ENCODE data around the gene ZDHHC20.

ZDHHC20 gene

DNA sequence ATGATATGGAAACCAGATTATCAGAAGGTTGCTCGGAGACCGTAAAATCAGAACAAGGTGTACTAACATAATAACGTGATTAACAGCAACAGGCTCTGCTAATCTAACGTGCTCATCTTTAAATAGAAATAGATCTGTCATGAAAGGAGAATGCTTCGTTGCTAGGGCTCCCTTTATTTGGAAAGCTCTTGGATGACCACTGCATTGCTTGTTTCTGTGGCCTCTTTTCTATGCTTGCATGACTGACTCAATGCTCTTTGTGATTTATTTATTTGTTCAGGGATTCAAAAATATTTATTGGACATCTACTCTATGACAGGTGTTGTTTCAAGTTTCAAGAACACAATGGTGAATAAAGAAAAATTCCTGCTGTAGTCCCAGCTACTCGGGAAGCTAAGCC is 22.3 kb upstream of the ZDHHC20 start:
- TF ChIP-seq NFIC (IDR thresholded peaks at IDR 0.05) (no peak), FOXM1 (IDR thresholded peaks at IDR 0.05; ENCODE audit: borderline replicate concordance, low read depth) (no peak), TCF12 (IDR thresholded peaks at IDR 0.05; ENCODE audit: low read depth) (no peak), YY1 (IDR thresholded peaks at IDR 0.05; ENCODE audit: low read depth) (no peak)
- TF ChIP-seq, protein P1, sequence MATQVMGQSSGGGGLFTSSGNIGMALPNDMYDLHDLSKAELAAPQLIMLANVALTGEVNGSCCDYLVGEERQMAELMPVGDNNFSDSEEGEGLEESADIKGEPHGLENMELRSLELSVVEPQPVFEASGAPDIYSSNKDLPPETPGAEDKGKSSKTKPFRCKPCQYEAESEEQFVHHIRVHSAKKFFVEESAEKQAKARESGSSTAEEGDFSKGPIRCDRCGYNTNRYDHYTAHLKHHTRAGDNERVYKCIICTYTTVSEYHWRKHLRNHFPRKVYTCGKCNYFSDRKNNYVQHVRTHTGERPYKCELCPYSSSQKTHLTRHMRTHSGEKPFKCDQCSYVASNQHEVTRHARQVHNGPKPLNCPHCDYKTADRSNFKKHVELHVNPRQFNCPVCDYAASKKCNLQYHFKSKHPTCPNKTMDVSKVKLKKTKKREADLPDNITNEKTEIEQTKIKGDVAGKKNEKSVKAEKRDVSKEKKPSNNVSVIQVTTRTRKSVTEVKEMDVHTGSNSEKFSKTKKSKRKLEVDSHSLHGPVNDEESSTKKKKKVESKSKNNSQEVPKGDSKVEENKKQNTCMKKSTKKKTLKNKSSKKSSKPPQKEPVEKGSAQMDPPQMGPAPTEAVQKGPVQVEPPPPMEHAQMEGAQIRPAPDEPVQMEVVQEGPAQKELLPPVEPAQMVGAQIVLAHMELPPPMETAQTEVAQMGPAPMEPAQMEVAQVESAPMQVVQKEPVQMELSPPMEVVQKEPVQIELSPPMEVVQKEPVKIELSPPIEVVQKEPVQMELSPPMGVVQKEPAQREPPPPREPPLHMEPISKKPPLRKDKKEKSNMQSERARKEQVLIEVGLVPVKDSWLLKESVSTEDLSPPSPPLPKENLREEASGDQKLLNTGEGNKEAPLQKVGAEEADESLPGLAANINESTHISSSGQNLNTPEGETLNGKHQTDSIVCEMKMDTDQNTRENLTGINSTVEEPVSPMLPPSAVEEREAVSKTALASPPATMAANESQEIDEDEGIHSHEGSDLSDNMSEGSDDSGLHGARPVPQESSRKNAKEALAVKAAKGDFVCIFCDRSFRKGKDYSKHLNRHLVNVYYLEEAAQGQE (IDR thresholded peaks at IDR 0.05; ENCODE audit: low read depth) = no peak
- TF ChIP-seq, protein P2, sequence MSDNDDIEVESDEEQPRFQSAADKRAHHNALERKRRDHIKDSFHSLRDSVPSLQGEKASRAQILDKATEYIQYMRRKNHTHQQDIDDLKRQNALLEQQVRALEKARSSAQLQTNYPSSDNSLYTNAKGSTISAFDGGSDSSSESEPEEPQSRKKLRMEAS (IDR thresholded peaks at IDR 0.05) = no peak
- TF ChIP-seq, protein P3, sequence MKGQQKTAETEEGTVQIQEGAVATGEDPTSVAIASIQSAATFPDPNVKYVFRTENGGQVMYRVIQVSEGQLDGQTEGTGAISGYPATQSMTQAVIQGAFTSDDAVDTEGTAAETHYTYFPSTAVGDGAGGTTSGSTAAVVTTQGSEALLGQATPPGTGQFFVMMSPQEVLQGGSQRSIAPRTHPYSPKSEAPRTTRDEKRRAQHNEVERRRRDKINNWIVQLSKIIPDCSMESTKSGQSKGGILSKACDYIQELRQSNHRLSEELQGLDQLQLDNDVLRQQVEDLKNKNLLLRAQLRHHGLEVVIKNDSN (IDR thresholded peaks at IDR 0.05) = no peak

DNA sequence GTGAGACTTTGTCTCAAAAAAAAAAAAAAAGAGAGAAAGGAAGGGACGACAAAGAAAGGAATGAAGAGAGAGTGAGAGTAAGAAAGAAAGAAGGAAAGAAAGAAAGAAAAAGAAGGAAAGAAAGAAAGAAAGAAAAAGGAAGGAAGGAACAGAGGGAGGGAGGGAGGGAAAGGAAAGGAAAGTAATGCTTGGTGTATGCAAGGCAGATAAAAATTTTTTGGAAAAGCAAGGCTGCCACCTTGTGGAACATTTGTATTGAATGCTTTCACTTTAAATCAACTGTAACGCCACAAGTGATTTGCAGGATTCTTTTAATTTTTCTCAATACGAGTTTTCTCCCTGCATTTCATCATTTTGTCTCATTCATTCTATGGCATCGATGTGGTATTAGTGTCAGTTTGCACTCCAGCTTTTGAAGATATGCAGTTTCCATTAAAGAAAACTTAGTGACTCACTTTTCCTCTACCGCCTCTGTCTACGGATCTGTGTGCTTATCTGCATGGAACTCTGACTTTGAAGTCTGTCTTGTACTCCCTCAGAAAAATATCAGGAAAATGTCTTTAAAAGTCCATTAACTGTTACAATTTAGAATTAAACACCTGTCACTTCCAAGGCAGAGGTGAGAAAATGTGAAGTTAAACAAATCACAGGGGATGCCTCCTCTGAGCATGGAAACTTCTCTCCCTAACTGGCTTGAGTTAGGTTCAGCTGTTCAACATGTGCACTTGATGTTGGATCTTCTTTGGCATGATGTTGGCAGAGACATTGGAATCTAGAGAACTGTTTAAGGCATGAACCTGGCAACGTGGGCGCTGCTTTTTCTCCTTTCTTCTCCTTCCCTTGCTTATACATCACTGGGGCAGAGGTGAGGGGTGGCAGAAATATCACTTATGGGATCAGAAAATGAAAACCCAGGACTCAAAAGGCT is 20.0 kb upstream of the ZDHHC20 start:
- TF ChIP-seq NFIC (IDR thresholded peaks at IDR 0.05) (no peak), RAD21 (IDR thresholded peaks at IDR 0.05; ENCODE audit: low read depth) (peak; percentile 79)

DNA sequence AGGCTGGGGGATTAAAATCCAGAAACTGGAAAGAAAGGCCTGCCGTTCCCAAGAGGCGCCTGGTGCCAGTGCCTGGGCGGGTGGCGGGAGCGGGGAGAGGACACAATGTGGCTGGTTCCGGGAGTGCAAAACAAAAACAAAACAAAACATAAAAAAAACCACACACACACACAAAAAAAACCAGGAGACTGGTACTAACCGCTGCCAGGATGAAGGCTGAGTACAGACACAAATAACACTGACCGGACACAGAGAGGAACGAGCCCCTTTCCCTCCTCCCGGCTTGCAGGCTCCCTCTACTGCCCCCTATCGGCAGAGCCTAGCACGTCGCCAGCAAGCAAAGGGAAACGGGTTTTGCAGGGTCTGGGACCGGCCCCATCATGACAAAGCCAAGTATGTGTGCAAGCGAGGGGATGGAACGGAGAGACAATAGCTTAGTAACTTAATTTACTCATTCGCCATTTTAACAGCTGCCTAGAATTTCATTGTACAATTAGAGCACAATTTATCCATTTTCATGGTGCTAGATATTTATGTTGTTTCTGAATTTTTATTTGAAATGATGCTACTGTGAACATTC is 17.9 kb upstream of the ZDHHC20 start:
- TF ChIP-seq RAD21 (IDR thresholded peaks at IDR 0.05; ENCODE audit: low read depth) = peak; percentile 79
- TF ChIP-seq, protein P3 (IDR thresholded peaks at IDR 0.05) = peak; percentile 27; the same call in 1 of the 2 replicates
- TF ChIP-seq CREB1 (IDR thresholded peaks at IDR 0.05; ENCODE audit: low read depth) = no peak
- no peak for TF ChIP-seq EGR1 (IDR thresholded peaks at IDR 0.05)
- no peak for TF ChIP-seq NFIC (IDR thresholded peaks at IDR 0.05)
- TF ChIP-seq EP300 (IDR thresholded peaks at IDR 0.05; ENCODE audit: borderline replicate concordance) = 0 out of 2 replicates have a peak, but pooled peaks have one; percentile 25
- 0 out of 2 replicates have a peak, but pooled peaks have one; percentile 18 for TF ChIP-seq YY1 (IDR thresholded peaks at IDR 0.05; ENCODE audit: low read depth)
- peak; percentile 36; the same call in 1 of the 2 replicates for TF ChIP-seq TEAD4 (IDR thresholded peaks at IDR 0.05)
- TF ChIP-seq, protein P2 (IDR thresholded peaks at IDR 0.05) = no peak
- TF ChIP-seq ZBTB7A (IDR thresholded peaks at IDR 0.05; ENCODE audit: low read depth) = no peak
- TF ChIP-seq, protein P1 (IDR thresholded peaks at IDR 0.05; ENCODE audit: low read depth) = no peak
- TF ChIP-seq TCF12 (IDR thresholded peaks at IDR 0.05; ENCODE audit: low read depth) = no peak
- TF ChIP-seq CEBPB (IDR thresholded peaks at IDR 0.05) = no peak

DNA sequence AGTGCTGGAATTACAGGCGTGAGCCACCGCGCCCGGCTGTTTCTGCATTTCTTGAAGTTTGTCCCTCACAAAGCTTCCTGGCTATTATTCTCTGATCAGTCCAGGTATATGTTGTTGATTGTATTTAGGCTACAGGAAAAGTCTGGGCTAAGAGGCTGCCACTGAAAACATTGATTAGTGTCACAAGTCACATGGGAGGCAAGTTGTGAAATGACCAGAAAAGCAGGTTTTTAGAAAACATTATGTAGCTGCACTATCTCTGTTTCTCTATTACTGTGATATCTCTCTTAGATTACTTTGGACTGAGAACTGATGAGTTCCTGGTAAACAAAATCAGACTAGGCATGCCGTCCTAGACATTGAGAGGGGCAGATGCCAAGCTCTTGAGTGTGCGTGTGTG is 16.0 kb upstream of the ZDHHC20 start:
- TF ChIP-seq NFIC (IDR thresholded peaks at IDR 0.05) (no peak), CEBPB (IDR thresholded peaks at IDR 0.05) (peak; percentile 62)
- TF ChIP-seq, protein P3 (IDR thresholded peaks at IDR 0.05) = peak; percentile 59; the same call in 1 of the 2 replicates

DNA sequence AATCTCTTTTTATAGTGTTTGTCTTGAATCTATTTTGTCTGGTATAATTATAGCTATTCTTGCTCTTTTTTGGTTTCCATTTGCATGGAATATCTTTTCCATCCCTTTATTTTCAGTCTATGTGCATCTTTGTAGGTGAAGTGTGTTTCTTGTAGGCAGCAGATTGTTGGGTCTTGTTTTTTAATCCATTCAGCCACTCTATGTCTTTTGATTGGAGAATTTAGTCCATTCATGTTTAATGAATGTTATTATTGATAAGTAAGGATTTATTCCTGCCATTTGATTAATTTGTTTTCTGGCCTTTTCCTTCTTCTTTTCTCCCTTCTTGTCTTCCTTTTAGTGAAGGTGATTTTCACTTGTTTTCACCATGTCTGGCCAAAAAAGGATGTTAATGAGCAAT is 11.7 kb upstream of the ZDHHC20 start:
- TF ChIP-seq ZBTB7A (IDR thresholded peaks at IDR 0.05; ENCODE audit: low read depth) (no peak), TEAD4 (IDR thresholded peaks at IDR 0.05) (no peak), TAF1 (IDR thresholded peaks at IDR 0.05; ENCODE audit: low read depth) (no peak), YY1 (IDR thresholded peaks at IDR 0.05; ENCODE audit: low read depth) (no peak), EGR1 (IDR thresholded peaks at IDR 0.05) (no peak), FOXM1 (IDR thresholded peaks at IDR 0.05; ENCODE audit: borderline replicate concordance, low read depth) (no peak), CEBPB (IDR thresholded peaks at IDR 0.05) (no peak), CREB1 (IDR thresholded peaks at IDR 0.05; ENCODE audit: low read depth) (no peak), NFIC (IDR thresholded peaks at IDR 0.05) (no peak), TCF12 (IDR thresholded peaks at IDR 0.05; ENCODE audit: low read depth) (no peak), EP300 (IDR thresholded peaks at IDR 0.05; ENCODE audit: borderline replicate concordance) (no peak), RAD21 (IDR thresholded peaks at IDR 0.05; ENCODE audit: low read depth) (no peak)
- TF ChIP-seq, protein P1 (IDR thresholded peaks at IDR 0.05; ENCODE audit: low read depth) = no peak
- TF ChIP-seq, protein P3 (IDR thresholded peaks at IDR 0.05) = no peak
- TF ChIP-seq, protein P2 (IDR thresholded peaks at IDR 0.05) = no peak

Data from Ishikawa (cell line).